H1 (cell line): ENCODE measurements around the gene MACROD2. TPM values are rescaled to one million over a fixed set of nuclear protein-coding genes. Genes with fewer than 3 reads are reported as not detected.

ENCODE experiments used
- BACH1 ChIP-seq: IDR thresholded peaks from 2 replicates; pipeline ENCODE4 v1.6.1; 2012; ENCODE audit warnings: low read length, improper control_type of control experiment
- BRCA1 ChIP-seq: IDR thresholded peaks from 2 replicates; pipeline ENCODE4 v1.6.1; 2012; ENCODE audit warnings: low read depth, low read length, improper control_type of control experiment
- CHD7 ChIP-seq: fragments of 300-600 bp; sonication (generic); IDR thresholded peaks from 2 replicates; pipeline ENCODE4 v1.7.1; 2012; ENCODE audit warnings: low read length, moderate library complexity, mild to moderate bottlenecking, inconsistent platforms; ENCODE audit not compliant: insufficient replicate concordance
- EGR1 ChIP-seq: IDR thresholded peaks from 2 replicates; pipeline ENCODE4 v1.6.1; 2011; ENCODE audit warnings: low read depth, low read length, borderline replicate concordance
- GTF2F1 ChIP-seq: IDR thresholded peaks from 2 replicates; pipeline ENCODE4 v1.6.1; 2012; ENCODE audit warnings: low read depth, low read length, improper control_type of control experiment, borderline replicate concordance
- SIRT6 ChIP-seq: IDR thresholded peaks from one replicate; pipeline ENCODE4 v1.7.1; 2012; ENCODE audit warnings: low read length, inconsistent platforms
- ZNF274 ChIP-seq: IDR thresholded peaks from 2 replicates; pipeline ENCODE4 v1.7.0; 2012; ENCODE audit warnings: low read length, borderline replicate concordance; ENCODE audit errors: extremely low read depth
- polyA plus RNA-seq, 7 experiments: library from polyadenylated mRNA; depleted of rRNA in 3 of 7; stranded (reverse) in 5 of 7; unstranded in 2 of 7; fragments of >200 nt in 5 of 7; fragments of 200-250 nt in 2 of 7; gene quantifications; 1 replicate in 5 of 7; 2 replicates in 1 of 7; 4 replicates in 1 of 7; pipeline versions ENCODE4 v1.2.1 to v1.2.3, GENCODE V29; 2011 to 2013; ENCODE audit warnings: missing spikeins in 2 of 7, mixed read lengths in 2 of 7
- total RNA-seq: library from RNA; stranded (reverse); fragmentation: NEBNext Ultra II Directional; extraction: Animal tissue kit (Norgen Biotek cat#: 25700); gene quantifications from 2 replicates; pipeline ENCODE4 v1.2.1, GENCODE V29; 2021

MACROD2 gene
- total and polyA plus RNA-seq, 2 of the 8 experiments (the other 6 are each of a cell fraction or from before 2014, with no cell fraction given) = 0.70 to 3.9 TPM

DNA sequence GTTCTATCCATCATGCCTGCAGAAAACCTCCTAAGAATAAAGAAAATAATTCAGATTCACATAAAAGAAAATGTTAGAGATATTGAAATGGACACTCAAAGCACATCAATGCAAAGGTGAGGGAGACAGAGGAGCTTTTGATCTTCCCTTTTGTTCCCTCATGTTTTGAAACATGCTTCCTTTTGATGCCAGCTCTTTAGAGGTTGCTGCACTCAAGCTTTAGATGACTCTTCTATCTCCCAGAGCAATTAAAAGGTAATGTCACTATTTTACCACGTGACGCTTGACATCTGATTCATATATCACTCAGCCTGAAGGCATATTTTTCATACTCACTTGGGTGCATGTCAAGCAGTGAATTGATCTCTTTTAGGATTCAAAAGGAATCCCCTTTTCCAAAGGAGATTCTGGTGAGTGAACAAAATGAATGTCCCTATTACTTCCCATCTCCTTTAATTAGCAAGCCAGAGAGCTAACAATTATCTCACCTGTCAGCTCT, 1551.3 kb downstream of the MACROD2 start (continued):
- TF ChIP-seq CHD7 (no peak), GTF2F1 (no peak), ZNF274 (no peak), BACH1 (no peak), BRCA1 (no peak), SIRT6 (no peak), EGR1 (no peak)
